GM12878 (cell line): ENCODE data around the gene GLT1D1. TPM values are rescaled to one million over a fixed set of nuclear protein-coding genes. Genes with fewer than 3 reads are reported as not detected.

Experiments used
- ATF7 ChIP-seq: fragments of 450-650 bp; IDR thresholded peaks from 2 replicates; pipeline ENCODE4 v1.6.1; 2016; ENCODE audit warnings: low read depth, mild to moderate bottlenecking
- CBX5 ChIP-seq: sonication (generic); IDR thresholded peaks from 2 replicates; pipeline ENCODE4 v1.6.1; 2016; ENCODE audit warnings: low read depth, moderate library complexity, mild to moderate bottlenecking, inconsistent platforms
- CHD4 ChIP-seq: fragments of 200-600 bp; sonication (generic); IDR thresholded peaks from 2 replicates; pipeline ENCODE4 v1.6.1; 2016; ENCODE audit warnings: mild to moderate bottlenecking
- CREM ChIP-seq: IDR thresholded peaks from 2 replicates; pipeline ENCODE4 v1.6.1; 2014; ENCODE audit warnings: antibody characterized with exemption, low read depth
- MYC ChIP-seq: IDR thresholded peaks from 2 replicates; pipeline ENCODE4 v1.6.1; 2011; ENCODE audit warnings: mild to moderate bottlenecking, low read length, moderate library complexity, inconsistent platforms; ENCODE audit not compliant: insufficient read depth, insufficient replicate concordance, insufficient read length, severe bottlenecking
- PAX8 ChIP-seq: fragments of 450-650 bp; IDR thresholded peaks from 2 replicates; pipeline ENCODE4 v1.6.1; 2017; ENCODE audit warnings: mild to moderate bottlenecking, moderate library complexity
- SIN3A ChIP-seq: IDR thresholded peaks from 2 replicates; pipeline ENCODE4 v1.6.1; 2012; ENCODE audit warnings: low read depth, low read length, improper control_type of control experiment
- SRF ChIP-seq, 2 experiments: IDR thresholded peaks; 2 replicates each; pipeline ENCODE4 v1.6.1; 2011; ENCODE audit warnings: low read depth in 2 of 2, low read length in 2 of 2, mild to moderate bottlenecking in 1 of 2, moderate library complexity in 1 of 2
- TAF1 ChIP-seq: IDR thresholded peaks from 2 replicates; pipeline ENCODE4 v1.6.1; 2011; ENCODE audit warnings: mild to moderate bottlenecking, low read depth, low read length, borderline replicate concordance
- TCF12 ChIP-seq: IDR thresholded peaks from 2 replicates; pipeline ENCODE4 v1.6.1; 2011; ENCODE audit warnings: low read depth, mild to moderate bottlenecking, low read length
- TCF3 ChIP-seq: IDR thresholded peaks from 2 replicates; pipeline ENCODE4 v1.6.1; 2012; ENCODE audit warnings: low read depth, mild to moderate bottlenecking, low read length, borderline replicate concordance; ENCODE audit not compliant: insufficient read depth
- ZBTB11 ChIP-seq: fragments of 450-650 bp; formaldehyde crosslinking; IDR thresholded peaks from 2 replicates; pipeline ENCODE4 v1.5.0; 2022; ENCODE audit warnings: mild to moderate bottlenecking, missing genetic modification characterization
- ZBTB33 ChIP-seq: fragments of 450-650 bp; IDR thresholded peaks from 2 replicates; pipeline ENCODE4 v1.6.1; 2017; ENCODE audit warnings: mild to moderate bottlenecking
- ZNF207 ChIP-seq: fragments of 450-650 bp; IDR thresholded peaks from 2 replicates; pipeline ENCODE4 v1.6.1; 2014; ENCODE audit warnings: antibody characterized with exemption, mild to moderate bottlenecking, borderline replicate concordance
- ZNF24 ChIP-seq: fragments of 450-650 bp; IDR thresholded peaks from 2 replicates; pipeline ENCODE4 v1.6.1; 2017; ENCODE audit warnings: antibody characterized with exemption, mild to moderate bottlenecking
- ZNF384 ChIP-seq: IDR thresholded peaks from 2 replicates; pipeline ENCODE4 v1.6.1; 2012; ENCODE audit warnings: low read depth, mild to moderate bottlenecking, low read length, improper control_type of control experiment, borderline replicate concordance
- polyA plus RNA-seq, 11 experiments: library from polyadenylated mRNA; depleted of rRNA in 4 of 11; unstranded in 6 of 11; stranded (reverse) in 5 of 11; fragments of >200 nt; fragmentation: Nextera tagmentation in 4 of 11; fragmentation: Illumina TruSeq in 1 of 11; extraction: Ambion mirVana in 4 of 11; extraction: Trizol in 1 of 11; gene quantifications; 1 replicate in 1 of 11; 2 replicates in 10 of 11; pipeline versions ENCODE4 v1.2.1 to v1.2.3, GENCODE V29; 2011 to 2016; ENCODE audit warnings: inconsistent platforms in 2 of 11, missing spikeins in 2 of 11, low read depth in 1 of 11
- total RNA-seq, 4 experiments: library from RNA; depleted of rRNA in 3 of 4; stranded (reverse); fragments of >200 nt in 3 of 4; fragmentation: Illumina TruSeq in 1 of 4; extraction: Trizol in 1 of 4; gene quantifications; 2 replicates each; pipeline versions ENCODE4 v1.2.1 to v1.2.3, GENCODE V29; 2013 to 2021
- TF ChIP-seq, protein P1 (sequence below): fragments of 450-650 bp; IDR thresholded peaks from 2 replicates; pipeline ENCODE4 v1.6.1; 2017; ENCODE audit warnings: antibody characterized with exemption, mild to moderate bottlenecking, moderate library complexity
- TF ChIP-seq, protein P2 (sequence below): fragments of 450-650 bp; IDR thresholded peaks from 2 replicates; pipeline ENCODE4 v1.6.1; 2017; ENCODE audit warnings: borderline replicate concordance

Gene GLT1D1
- total and polyA plus RNA-seq, 10 of the 15 experiments (the other 5 are each of a cell fraction or from before 2014, with no cell fraction given), result 0.42 to 62.8 (median 3.0) TPM

DNA sequence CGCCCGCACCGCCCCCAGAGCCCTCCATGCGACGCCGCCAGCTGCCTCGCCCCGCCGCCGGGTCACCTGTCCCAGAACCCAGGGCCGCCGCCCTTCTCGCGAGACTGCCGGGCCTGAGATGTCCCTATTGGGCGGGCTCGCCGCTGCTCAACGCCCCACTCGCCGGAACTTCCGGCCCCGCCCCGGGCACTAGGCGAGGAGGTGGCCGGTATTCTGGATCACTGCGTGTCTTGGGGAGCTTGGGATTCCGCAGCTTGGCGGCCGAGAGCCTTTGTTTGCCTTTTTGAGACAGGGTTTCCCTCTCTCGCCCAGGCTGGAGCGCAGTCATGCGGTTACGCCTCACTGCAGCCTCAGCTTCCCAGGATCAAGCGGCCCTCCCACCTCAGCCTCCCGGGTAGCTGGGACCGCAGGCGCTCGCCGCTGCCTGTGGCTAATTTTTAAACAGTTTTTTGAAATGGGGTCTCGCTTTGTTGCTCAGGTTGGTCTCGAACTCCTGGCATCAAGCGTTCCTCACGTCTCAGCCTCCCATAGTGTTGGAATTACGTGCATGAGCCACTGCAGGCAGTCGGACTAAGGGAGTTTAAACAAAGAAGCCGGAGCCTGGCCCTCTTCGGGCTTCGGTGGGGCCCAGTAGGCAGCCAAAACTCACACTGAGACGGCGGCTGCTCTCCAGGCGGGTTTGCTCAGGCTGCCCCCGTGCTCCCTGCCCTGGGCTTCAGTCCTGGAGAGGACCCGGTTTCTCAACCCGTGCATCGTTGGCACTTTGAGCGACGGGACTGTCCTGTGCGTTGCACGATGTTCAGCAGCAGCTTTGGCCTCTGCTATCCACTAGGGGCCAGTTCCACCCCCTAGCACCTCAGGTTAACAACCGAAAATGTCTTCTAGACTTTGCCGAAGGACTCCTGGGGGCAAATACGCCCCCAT, 29.1 kb upstream of the GLT1D1 start, which contains the start of gene SLC15A4 (continued):
- TF ChIP-seq, protein P1, sequence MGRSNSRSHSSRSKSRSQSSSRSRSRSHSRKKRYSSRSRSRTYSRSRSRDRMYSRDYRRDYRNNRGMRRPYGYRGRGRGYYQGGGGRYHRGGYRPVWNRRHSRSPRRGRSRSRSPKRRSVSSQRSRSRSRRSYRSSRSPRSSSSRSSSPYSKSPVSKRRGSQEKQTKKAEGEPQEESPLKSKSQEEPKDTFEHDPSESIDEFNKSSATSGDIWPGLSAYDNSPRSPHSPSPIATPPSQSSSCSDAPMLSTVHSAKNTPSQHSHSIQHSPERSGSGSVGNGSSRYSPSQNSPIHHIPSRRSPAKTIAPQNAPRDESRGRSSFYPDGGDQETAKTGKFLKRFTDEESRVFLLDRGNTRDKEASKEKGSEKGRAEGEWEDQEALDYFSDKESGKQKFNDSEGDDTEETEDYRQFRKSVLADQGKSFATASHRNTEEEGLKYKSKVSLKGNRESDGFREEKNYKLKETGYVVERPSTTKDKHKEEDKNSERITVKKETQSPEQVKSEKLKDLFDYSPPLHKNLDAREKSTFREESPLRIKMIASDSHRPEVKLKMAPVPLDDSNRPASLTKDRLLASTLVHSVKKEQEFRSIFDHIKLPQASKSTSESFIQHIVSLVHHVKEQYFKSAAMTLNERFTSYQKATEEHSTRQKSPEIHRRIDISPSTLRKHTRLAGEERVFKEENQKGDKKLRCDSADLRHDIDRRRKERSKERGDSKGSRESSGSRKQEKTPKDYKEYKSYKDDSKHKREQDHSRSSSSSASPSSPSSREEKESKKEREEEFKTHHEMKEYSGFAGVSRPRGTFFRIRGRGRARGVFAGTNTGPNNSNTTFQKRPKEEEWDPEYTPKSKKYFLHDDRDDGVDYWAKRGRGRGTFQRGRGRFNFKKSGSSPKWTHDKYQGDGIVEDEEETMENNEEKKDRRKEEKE, result no peak
- TF ChIP-seq ZNF384 (no peak), ATF7 (no peak), TCF12 (peak; percentile 87), CBX5 (0 out of 2 replicates have a peak, but pooled peaks have one; percentile 13), CHD4 (no peak), CREM (0 out of 2 replicates have a peak, but pooled peaks have one; percentile 25), ZNF24 (no peak), ZBTB33 (no peak), SRF (IDR thresholded peaks at IDR 0.05; ENCODE audit: low read depth in 2 of 2, low read length in 2 of 2) (0 out of 4 replicates have a peak, but pooled peaks of 1 of the 2 experiments have one; percentile 36), SIN3A (no peak; the same call in 1 of the 2 replicates), TCF3 (peak; percentile 95), ZNF207 (peak; percentile 76; the same call in 1 of the 2 replicates), PAX8 (no peak), TAF1 (peak; percentile 93), ZBTB11 (no peak), MYC (no peak)
- TF ChIP-seq, protein P2, sequence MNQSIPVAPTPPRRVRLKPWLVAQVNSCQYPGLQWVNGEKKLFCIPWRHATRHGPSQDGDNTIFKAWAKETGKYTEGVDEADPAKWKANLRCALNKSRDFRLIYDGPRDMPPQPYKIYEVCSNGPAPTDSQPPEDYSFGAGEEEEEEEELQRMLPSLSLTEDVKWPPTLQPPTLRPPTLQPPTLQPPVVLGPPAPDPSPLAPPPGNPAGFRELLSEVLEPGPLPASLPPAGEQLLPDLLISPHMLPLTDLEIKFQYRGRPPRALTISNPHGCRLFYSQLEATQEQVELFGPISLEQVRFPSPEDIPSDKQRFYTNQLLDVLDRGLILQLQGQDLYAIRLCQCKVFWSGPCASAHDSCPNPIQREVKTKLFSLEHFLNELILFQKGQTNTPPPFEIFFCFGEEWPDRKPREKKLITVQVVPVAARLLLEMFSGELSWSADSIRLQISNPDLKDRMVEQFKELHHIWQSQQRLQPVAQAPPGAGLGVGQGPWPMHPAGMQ, result peak; percentile 72
